Measurements from ENCODE around the gene NAV2. TPM values are rescaled to one million over a fixed set of nuclear protein-coding genes. Genes with fewer than 3 reads are reported as not detected.

NAV2 gene
- total RNA-seq, 4 donors from 2014 or later, result 19.2 to 34.7 (median 25.8) TPM

DNA sequence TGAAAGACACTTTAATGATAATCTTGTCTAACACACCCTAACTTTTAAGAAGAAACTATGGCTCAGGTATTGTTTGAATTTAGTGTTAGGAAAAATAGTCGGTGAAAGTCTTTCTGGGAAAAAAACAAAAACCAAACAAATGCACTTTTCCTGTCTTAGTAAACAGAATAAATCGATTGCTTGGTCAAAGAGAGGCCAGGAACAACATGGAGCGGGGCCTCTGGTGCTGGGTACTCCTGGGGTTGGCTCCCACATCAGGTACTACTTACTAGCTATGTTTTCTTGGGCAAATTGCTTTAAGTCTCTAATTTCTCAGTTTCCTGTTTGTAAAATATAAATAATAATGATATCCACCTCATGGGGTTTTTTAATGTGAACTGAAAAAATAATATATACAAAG, 46.8 kb downstream of the NAV2 start:
- no peak for DNase-seq (ENCODE audit: low spot score in 2 of 2)
- H3K27ac ChIP-seq, result no peak overlapping the region
- H3K4me3 ChIP-seq, result no peak overlapping the region
- H3K36me3 ChIP-seq, result peaks cover 0 to 4% (median 0%) of the 10 kb centered on the region in 3 donors
- H3K9me3 ChIP-seq, result no peaks in the 10 kb centered on the region
- WGBS, 2 donors, result 78 to 79% methylated on average over 3 of the region's 3 CpGs
- TF ChIP-seq, protein P1, sequence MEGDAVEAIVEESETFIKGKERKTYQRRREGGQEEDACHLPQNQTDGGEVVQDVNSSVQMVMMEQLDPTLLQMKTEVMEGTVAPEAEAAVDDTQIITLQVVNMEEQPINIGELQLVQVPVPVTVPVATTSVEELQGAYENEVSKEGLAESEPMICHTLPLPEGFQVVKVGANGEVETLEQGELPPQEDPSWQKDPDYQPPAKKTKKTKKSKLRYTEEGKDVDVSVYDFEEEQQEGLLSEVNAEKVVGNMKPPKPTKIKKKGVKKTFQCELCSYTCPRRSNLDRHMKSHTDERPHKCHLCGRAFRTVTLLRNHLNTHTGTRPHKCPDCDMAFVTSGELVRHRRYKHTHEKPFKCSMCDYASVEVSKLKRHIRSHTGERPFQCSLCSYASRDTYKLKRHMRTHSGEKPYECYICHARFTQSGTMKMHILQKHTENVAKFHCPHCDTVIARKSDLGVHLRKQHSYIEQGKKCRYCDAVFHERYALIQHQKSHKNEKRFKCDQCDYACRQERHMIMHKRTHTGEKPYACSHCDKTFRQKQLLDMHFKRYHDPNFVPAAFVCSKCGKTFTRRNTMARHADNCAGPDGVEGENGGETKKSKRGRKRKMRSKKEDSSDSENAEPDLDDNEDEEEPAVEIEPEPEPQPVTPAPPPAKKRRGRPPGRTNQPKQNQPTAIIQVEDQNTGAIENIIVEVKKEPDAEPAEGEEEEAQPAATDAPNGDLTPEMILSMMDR (IDR thresholded peaks at IDR 0.05), result no peak
- TF ChIP-seq EP300 (IDR thresholded peaks at IDR 0.05) (no peak), POLR2A (IDR thresholded peaks at IDR 0.05) (no peak)
- no peaks in the 10 kb centered on the region for H3K27me3 ChIP-seq
- H3K4me1 ChIP-seq, result peaks cover 0 to 46% (median 0%) of the 10 kb centered on the region in 4 donors

DNA sequence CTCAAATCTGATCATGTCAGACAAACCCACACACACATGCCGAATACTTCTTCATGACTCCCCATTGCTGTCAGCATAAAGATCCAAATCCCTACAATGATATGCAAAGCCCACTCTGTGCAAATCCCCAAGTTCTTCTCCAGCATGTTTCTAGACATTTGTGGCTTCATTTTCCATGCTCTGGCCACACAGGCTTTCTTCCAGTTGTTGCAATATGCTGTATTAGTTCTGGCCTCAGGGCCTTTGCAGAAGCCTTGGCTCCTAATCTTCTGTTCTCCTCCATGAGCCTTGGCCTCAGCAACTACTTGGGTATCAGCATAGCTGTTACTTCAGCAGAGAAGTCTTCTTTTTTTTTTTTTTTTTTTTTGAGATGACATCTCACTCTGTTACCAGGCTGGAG, 49.6 kb downstream of the NAV2 start:
- WGBS, 2 donors, result 92 to 96% methylated on average over 1 of the region's 1 CpG
- H3K27me3 ChIP-seq, result no peaks in the 10 kb centered on the region
- no peak overlapping the region for H3K4me3 ChIP-seq
- DNase-seq (ENCODE audit: low spot score in 2 of 2), result no peak
- peaks cover 0 to 46% (median 3%) of the 10 kb centered on the region in 4 donors for H3K4me1 ChIP-seq
- H3K27ac ChIP-seq, result no peak overlapping the region
- TF ChIP-seq, protein P1 (IDR thresholded peaks at IDR 0.05), result no peak
- TF ChIP-seq POLR2A (IDR thresholded peaks at IDR 0.05) (no peak), EP300 (IDR thresholded peaks at IDR 0.05) (no peak)
- H3K9me3 ChIP-seq, result no peaks in the 10 kb centered on the region
- H3K36me3 ChIP-seq, result peaks cover 0 to 4% (median 0%) of the 10 kb centered on the region in 3 donors

DNA sequence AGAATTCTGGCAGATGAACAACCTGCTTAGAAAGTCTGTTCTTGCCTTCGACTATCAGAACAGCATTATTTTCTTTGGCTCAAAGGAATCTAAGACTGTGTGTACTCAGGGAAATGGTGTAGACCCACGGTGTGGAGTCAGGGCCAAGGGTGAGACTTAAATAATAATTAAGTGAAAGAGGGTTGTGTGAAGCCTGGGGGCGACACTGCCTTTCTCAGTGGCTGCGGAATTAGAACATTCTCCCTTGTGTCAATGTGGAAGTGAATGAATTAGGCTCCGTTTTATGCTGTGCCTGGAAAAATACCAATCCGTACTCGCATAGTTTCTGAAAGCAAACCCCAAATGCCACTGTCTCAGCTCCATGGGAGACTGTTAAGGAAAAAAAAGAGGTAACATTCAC, 50.7 kb downstream of the NAV2 start:
- no peaks in the 10 kb centered on the region for H3K9me3 ChIP-seq
- H3K27ac ChIP-seq, result no peak overlapping the region
- no peak overlapping the region for H3K4me3 ChIP-seq
- 22 to 35% methylated on average over 7 of the region's 7 CpGs for WGBS, 2 donors
- DNase-seq (ENCODE audit: low spot score in 2 of 2), result no peak
- no peaks in the 10 kb centered on the region for H3K27me3 ChIP-seq
- TF ChIP-seq POLR2A (IDR thresholded peaks at IDR 0.05) (no peak), EP300 (IDR thresholded peaks at IDR 0.05) (no peak)
- TF ChIP-seq, protein P1 (IDR thresholded peaks at IDR 0.05), result no peak
- peaks cover 0 to 4% (median 0%) of the 10 kb centered on the region in 3 donors for H3K36me3 ChIP-seq
- H3K4me1 ChIP-seq, result peaks cover 0 to 49% (median 3%) of the 10 kb centered on the region in 4 donors

DNA sequence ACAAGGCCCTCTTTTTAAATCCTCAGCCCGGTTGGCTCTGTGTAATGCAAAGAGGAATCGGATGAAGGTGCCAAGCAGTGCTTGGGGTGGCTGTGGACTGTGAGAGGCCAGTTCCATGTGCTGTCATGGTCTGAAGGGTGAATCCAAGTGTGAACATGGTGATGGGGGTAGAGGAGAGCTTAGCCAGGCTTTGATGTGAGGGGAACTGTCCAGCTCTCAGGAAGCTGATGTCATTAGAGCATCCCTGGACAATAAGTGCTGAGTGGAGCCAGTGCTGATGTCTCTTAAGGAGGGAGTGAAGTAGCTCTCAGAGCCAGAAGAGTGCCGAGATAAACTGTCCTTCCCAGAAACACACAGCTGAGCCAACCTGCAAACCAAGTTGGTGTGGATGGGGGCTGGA, 53.6 kb downstream of the NAV2 start:
- Histone ChIP-seq H3K27me3 (no peaks in the 10 kb centered on the region), H3K4me3 (no peak overlapping the region), H3K4me1 (peaks cover 0 to 62% (median 6%) of the 10 kb centered on the region in 4 donors), H3K27ac (no peak overlapping the region), H3K36me3 (peaks cover 0 to 3% (median 0%) of the 10 kb centered on the region in 3 donors), H3K9me3 (no peaks in the 10 kb centered on the region)
- DNase-seq (ENCODE audit: low spot score in 2 of 2), result no peak
- TF ChIP-seq POLR2A (IDR thresholded peaks at IDR 0.05), result no peak
- TF ChIP-seq, protein P1 (IDR thresholded peaks at IDR 0.05), result no peak
- no peak for TF ChIP-seq EP300 (IDR thresholded peaks at IDR 0.05)
- 76 to 77% methylated on average over 3 of the region's 3 CpGs for WGBS, 2 donors

DNA sequence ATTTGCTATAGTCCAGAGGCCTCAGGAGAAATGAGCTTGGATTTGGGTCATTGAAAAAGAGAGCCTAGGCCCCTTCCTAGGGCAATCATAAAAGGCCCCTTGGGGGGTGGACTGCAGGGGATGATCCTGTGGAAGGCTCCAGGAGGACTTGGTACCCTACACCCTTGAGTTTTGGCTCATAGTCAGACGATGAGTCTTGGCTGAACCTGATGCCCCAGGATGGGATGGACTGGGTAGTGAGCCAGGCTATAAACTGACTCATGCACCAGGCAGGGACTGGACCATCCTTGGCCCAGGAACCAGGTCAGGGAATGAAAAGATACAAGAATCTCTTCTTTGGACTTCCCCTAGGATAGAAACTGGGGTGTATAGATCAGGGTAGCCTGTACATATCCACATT, 54.2 kb downstream of the NAV2 start:
- 67 to 83% methylated on average over 1 of the region's 1 CpG for WGBS, 2 donors
- Histone ChIP-seq H3K27ac (no peak overlapping the region), H3K4me3 (no peak overlapping the region), H3K36me3 (no peaks in the 10 kb centered on the region), H3K27me3 (no peaks in the 10 kb centered on the region), H3K4me1 (peaks cover 0 to 62% (median 6%) of the 10 kb centered on the region in 4 donors), H3K9me3 (no peaks in the 10 kb centered on the region)
- DNase-seq (ENCODE audit: low spot score in 2 of 2), result no peak
- TF ChIP-seq POLR2A (IDR thresholded peaks at IDR 0.05) (no peak), EP300 (IDR thresholded peaks at IDR 0.05) (no peak)
- TF ChIP-seq, protein P1 (IDR thresholded peaks at IDR 0.05), result no peak
